CD4-positive, alpha-beta T cell (primary cell): Measurements from ENCODE around the gene NUB1. TPM values are rescaled to one million over a fixed set of nuclear protein-coding genes. Genes with fewer than 3 reads are reported as not detected.

Experiments
- ATAC-seq: fragments of 200-7000 bp; cut with Tn5 transposase; one replicate; pipeline ENCODE4 v1.10.0; 2022; ENCODE audit warnings: mild to moderate bottlenecking; ENCODE audit not compliant: poor library complexity
- CTCF ChIA-PET: fragments of 350-600 bp; sonication (Branson Sonifier 250); formaldehyde crosslinking; loops from one replicate; lab custom pipeline; 2021; ENCODE audit warnings: antibody characterized with exemption, inconsistent platforms; lab: Charles Lee
- POLR2A ChIA-PET: fragments of 350-600 bp; sonication (Branson Sonifier 250); formaldehyde crosslinking; loops from one replicate; lab custom pipeline; 2021; ENCODE audit warnings: antibody characterized with exemption, inconsistent platforms; lab: Charles Lee
- DNase-seq, 14 experiments: peaks; one replicate each; pipeline ENCODE4 v3.0.0-alpha.2; 2013 to 2020; ENCODE audit warnings: mixed read lengths in 2 of 14
- H3K27ac ChIP-seq, 2 donors: one replicate each; pipeline versions ENCODE4 v1.5.1 to v1.7.0; 2013; ENCODE audit warnings: low read length in 2 of 2, low read depth in 1 of 2, mild to moderate bottlenecking in 1 of 2
- H3K27me3 ChIP-seq, 2 experiments: 1 replicate in 1 of 2; 2 replicates in 1 of 2; pipeline versions ENCODE4 v1.6.1 to v1.7.0; 2013; ENCODE audit warnings: low read length in 2 of 2, control low read depth in 1 of 2, mild to moderate bottlenecking in 1 of 2, moderate library complexity in 1 of 2; ENCODE audit not compliant: insufficient read depth in 2 of 2, control insufficient read depth in 1 of 2
- H3K36me3 ChIP-seq: one replicate; pipeline ENCODE4 v1.6.1; 2013; ENCODE audit warnings: low read length, control low read depth; ENCODE audit not compliant: insufficient read depth
- H3K4me1 ChIP-seq: one replicate; pipeline ENCODE4 v1.6.1; 2013; ENCODE audit warnings: low read length, control low read depth; ENCODE audit not compliant: insufficient read depth
- H3K4me3 ChIP-seq: one replicate; pipeline ENCODE4 v1.5.1; 2013; ENCODE audit warnings: mild to moderate bottlenecking, low read length, moderate library complexity
- H3K9me3 ChIP-seq, 2 experiments: 1 replicate in 1 of 2; 2 replicates in 1 of 2; pipeline versions ENCODE4 v1.6.1 to v1.7.0; 2013; ENCODE audit warnings: low read length in 2 of 2, mild to moderate bottlenecking in 2 of 2, control low read depth in 1 of 2, moderate library complexity in 1 of 2; ENCODE audit not compliant: control insufficient read depth in 1 of 2, insufficient read depth in 1 of 2
- H3K27ac Mint-ChIP-seq: one replicate; pipeline ENCODE4 v1.8.0; 2020; ENCODE audit warnings: mixed read lengths
- H3K27me3 Mint-ChIP-seq: one replicate; pipeline ENCODE4 v1.8.0; 2021; ENCODE audit warnings: mixed read lengths
- H3K36me3 Mint-ChIP-seq: one replicate; pipeline ENCODE4 v1.8.0; 2021; ENCODE audit warnings: low read depth, mixed read lengths
- H3K4me1 Mint-ChIP-seq: one replicate; pipeline ENCODE4 v1.8.0; 2021; ENCODE audit warnings: low read depth, mixed read lengths
- H3K4me3 Mint-ChIP-seq: one replicate; pipeline ENCODE4 v1.8.0; 2020; ENCODE audit warnings: mild to moderate bottlenecking, mixed read lengths
- H3K9me3 Mint-ChIP-seq: one replicate; pipeline ENCODE4 v1.8.0; 2020; ENCODE audit warnings: mixed read lengths
- intact Hi-C, 2 experiments: fragments of 100-400 bp; cut with DNase I in 1 of 2; cut with micrococcal nuclease in 1 of 2; formaldehyde crosslinking; loops; one replicate each; pipeline versions ENCODE4 v1.15.1 to v1.9.0; 2023 to 2025; cut with DNase I, micrococcal nuclease
- total RNA-seq, 174 experiments: library from RNA in 2 of 174; stranded (reverse) in 2 of 174; gene quantifications; one replicate each; pipeline ENCODE4 v1.2.3 and lab custom pipeline; 2021 to 2026
- TF ChIP-seq, protein P1 (sequence below): fragments of 200-600 bp; IDR thresholded peaks from one replicate; pipeline ENCODE4 v1.8.0; 2022; ENCODE audit warnings: antibody characterized with exemption, mild to moderate bottlenecking

The NUB1 gene
- total RNA-seq, 2 experiments from 2014 or later, result 86.0 to 90.4 TPM

DNA sequence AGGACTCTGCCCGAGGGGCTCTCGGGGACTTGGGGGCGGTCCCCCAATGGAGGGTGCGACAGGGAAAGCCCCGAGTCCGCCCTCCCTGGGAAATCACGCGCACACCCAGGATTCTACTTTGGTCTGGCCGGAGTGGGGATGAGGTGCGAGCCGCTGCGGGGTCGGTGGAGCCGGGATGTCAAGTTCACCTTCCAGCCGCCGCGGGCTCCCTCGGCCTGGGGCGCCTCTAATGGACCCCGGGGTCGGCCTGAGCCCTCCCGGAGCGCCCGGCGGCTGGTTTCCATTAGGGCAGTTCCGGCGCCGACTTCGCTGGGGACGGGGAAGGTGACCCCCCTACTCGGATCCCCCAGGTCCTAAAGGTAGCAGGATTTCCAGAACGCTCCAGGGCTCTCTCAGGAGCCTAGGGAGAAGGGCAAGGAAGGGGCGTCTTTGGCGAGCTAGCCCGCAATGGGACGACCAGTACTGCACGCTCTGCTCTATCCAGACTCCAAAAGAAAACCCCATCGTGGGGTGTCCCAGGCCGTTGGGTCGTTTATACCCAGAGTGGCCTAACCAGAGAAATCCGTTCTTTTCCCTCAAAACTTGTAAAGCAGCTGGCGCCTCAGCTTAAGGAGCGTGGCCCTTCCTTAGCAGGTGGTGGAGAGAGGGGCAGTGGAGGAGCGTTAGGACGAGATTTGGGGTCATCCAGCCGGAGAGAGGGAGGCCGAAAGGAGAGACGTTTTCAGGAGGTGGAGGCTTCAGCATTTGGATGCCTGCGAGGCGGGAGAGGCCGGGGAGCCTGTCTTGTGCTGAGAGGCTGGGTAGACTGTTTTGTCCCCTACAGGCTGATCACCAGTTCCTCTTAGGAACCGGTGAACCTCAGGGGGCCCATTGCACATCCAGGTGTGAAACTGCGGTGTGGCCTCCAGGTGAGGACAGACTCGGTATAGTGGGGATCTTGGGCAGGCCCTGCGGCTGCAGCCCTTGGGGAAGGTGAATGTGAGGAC is 69.1 kb downstream of the NUB1 start:
- CTCF ChIA-PET, result interaction anchor here (0.6 to 1.9 kb wide), 4 partner anchors 38 to 1056 kb away, joined by 3 to 6 read pairs (median 3); no protein-coding TSS in a partner anchor
- peak overlapping the region; percentile 3 to 53 for H3K27ac ChIP-seq
- intact Hi-C loops, result no loop called here
- no peaks in the 10 kb centered on the region for H3K9me3 Mint-ChIP-seq
- H3K36me3 Mint-ChIP-seq, result peaks cover 4% of the 10 kb centered on the region
- H3K4me1 Mint-ChIP-seq, result peaks cover 23% of the 10 kb centered on the region
- H3K27me3 Mint-ChIP-seq, result peaks cover 33% of the 10 kb centered on the region
- H3K27me3 ChIP-seq, result peaks cover 22 to 23% of the 10 kb centered on the region in 2 experiments
- H3K4me3 ChIP-seq, result peak overlapping the region; percentile 65
- DNase-seq (peak in 4 of 14 experiments; percentile 22 to 67 (median 49)), ATAC-seq (no peak)
- TF ChIP-seq, protein P1, sequence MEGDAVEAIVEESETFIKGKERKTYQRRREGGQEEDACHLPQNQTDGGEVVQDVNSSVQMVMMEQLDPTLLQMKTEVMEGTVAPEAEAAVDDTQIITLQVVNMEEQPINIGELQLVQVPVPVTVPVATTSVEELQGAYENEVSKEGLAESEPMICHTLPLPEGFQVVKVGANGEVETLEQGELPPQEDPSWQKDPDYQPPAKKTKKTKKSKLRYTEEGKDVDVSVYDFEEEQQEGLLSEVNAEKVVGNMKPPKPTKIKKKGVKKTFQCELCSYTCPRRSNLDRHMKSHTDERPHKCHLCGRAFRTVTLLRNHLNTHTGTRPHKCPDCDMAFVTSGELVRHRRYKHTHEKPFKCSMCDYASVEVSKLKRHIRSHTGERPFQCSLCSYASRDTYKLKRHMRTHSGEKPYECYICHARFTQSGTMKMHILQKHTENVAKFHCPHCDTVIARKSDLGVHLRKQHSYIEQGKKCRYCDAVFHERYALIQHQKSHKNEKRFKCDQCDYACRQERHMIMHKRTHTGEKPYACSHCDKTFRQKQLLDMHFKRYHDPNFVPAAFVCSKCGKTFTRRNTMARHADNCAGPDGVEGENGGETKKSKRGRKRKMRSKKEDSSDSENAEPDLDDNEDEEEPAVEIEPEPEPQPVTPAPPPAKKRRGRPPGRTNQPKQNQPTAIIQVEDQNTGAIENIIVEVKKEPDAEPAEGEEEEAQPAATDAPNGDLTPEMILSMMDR, result no peak
- POLR2A ChIA-PET, result interaction anchor here (0.8 to 1.5 kb wide), 7 partner anchors 20 to 109 kb away, joined by 3 to 11 read pairs (median 3); partner anchors contain the start of genes CRYGN and RHEB
- peak overlapping the region; percentile 76 for H3K4me3 Mint-ChIP-seq
- peaks cover 48% of the 10 kb centered on the region for H3K4me1 ChIP-seq
- no peaks in the 10 kb centered on the region for H3K36me3 ChIP-seq
- peak overlapping the region; percentile 50 for H3K27ac Mint-ChIP-seq
- peaks cover 0 to 33% of the 10 kb centered on the region in 2 experiments for H3K9me3 ChIP-seq

DNA sequence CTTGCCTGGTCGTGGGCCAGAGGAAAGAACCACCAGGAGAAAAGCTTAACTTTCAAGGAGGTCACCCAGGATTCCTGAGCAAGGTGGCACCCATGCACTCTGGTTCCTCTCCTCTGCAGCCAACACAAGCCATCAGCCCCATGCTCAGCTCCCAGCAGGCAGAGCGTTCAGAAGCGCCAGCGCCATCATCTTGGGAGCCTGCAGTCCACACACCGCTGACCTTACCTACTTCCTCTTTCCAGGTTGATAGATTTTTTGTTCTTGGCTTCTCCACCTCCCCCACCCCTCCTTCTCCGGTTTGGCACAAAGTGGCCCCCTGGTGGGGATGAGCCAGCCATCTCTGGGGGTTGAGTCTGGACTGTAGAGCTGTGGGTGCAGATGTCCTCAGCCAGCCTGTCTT is 69.9 kb downstream of the NUB1 start:
- H3K27me3 Mint-ChIP-seq, result peaks cover 33% of the 10 kb centered on the region
- Histone ChIP-seq H3K9me3 (peaks cover 0 to 36% of the 10 kb centered on the region in 2 experiments), H3K27ac (no peak overlapping the region), H3K27me3 (peaks cover 22 to 23% of the 10 kb centered on the region in 2 experiments), H3K4me3 (no peak overlapping the region), H3K36me3 (no peaks in the 10 kb centered on the region), H3K4me1 (peaks cover 45% of the 10 kb centered on the region)
- ChIA-PET POLR2A (interaction anchor here (0.9 to 1.3 kb wide), 2 partner anchors 29 to 59 kb away, joined by 3 to 4 read pairs; partner anchors contain the start of gene CRYGN), CTCF (interaction anchor here (1.1 kb wide), 1 partner anchor 39 kb away, joined by 3 read pairs; no protein-coding TSS in a partner anchor)
- peaks cover 4% of the 10 kb centered on the region for H3K36me3 Mint-ChIP-seq
- ATAC-seq (no peak), DNase-seq (no peak)
- peak overlapping the region; percentile 50 for H3K27ac Mint-ChIP-seq
- H3K4me3 Mint-ChIP-seq, result peak overlapping the region; percentile 42
- TF ChIP-seq, protein P1, result no peak
- H3K9me3 Mint-ChIP-seq, result no peaks in the 10 kb centered on the region
- peaks cover 23% of the 10 kb centered on the region for H3K4me1 Mint-ChIP-seq
- intact Hi-C loops, result no loop called here

DNA sequence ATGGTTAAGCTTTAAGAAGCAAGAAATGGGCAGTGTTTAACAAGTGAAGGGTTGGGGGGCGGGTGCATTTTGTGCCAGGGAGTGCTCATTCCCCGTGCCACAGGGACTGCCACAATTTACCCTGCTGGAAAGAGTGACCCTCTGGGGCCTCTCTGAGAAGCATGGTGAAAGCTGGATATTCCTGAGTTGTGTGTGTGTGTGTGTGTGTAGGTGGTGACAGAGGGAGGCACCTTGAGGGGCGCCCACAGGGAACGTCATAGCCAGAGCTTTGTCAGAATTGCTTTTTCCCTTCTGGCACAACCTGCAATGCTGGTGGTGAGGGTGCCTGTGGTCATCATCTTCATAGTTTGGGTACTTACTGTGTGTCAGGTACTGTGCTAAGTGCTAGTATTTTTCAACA is 70.7 kb downstream of the NUB1 start:
- POLR2A ChIA-PET, result interaction anchor here (0.5 to 1.3 kb wide), 2 partner anchors 16 to 28 kb away, joined by 4 read pairs; partner anchors contain the start of gene CRYGN
- H3K9me3 ChIP-seq, result peaks cover 0 to 33% of the 10 kb centered on the region in 2 experiments
- H3K27me3 ChIP-seq, result peaks cover 22 to 23% of the 10 kb centered on the region in 2 experiments
- peak overlapping the region; percentile 30 for H3K4me3 Mint-ChIP-seq
- H3K27me3 Mint-ChIP-seq, result peaks cover 30% of the 10 kb centered on the region
- CTCF ChIA-PET, result interaction anchor here (1.1 kb wide), 1 partner anchor 40 kb away, joined by 3 read pairs; no protein-coding TSS in a partner anchor
- TF ChIP-seq, protein P1, result no peak
- H3K4me1 Mint-ChIP-seq, result peaks cover 23% of the 10 kb centered on the region
- peaks cover 4% of the 10 kb centered on the region for H3K36me3 Mint-ChIP-seq
- no peak overlapping the region for H3K4me3 ChIP-seq
- DNase-seq (no peak), ATAC-seq (no peak)
- H3K27ac ChIP-seq, result no peak overlapping the region
- peaks cover 45% of the 10 kb centered on the region for H3K4me1 ChIP-seq
- no peaks in the 10 kb centered on the region for H3K36me3 ChIP-seq
- no peak overlapping the region for H3K27ac Mint-ChIP-seq
- intact Hi-C loops, result no loop called here
- no peaks in the 10 kb centered on the region for H3K9me3 Mint-ChIP-seq
